ENCODE results near the gene ERAS.
"Not testable (repeated sequence)": the region's sequence is repeated elsewhere in the genome, so short reads cannot be mapped to it uniquely, and the experiment has no call there.

Gene ERAS

DNA sequence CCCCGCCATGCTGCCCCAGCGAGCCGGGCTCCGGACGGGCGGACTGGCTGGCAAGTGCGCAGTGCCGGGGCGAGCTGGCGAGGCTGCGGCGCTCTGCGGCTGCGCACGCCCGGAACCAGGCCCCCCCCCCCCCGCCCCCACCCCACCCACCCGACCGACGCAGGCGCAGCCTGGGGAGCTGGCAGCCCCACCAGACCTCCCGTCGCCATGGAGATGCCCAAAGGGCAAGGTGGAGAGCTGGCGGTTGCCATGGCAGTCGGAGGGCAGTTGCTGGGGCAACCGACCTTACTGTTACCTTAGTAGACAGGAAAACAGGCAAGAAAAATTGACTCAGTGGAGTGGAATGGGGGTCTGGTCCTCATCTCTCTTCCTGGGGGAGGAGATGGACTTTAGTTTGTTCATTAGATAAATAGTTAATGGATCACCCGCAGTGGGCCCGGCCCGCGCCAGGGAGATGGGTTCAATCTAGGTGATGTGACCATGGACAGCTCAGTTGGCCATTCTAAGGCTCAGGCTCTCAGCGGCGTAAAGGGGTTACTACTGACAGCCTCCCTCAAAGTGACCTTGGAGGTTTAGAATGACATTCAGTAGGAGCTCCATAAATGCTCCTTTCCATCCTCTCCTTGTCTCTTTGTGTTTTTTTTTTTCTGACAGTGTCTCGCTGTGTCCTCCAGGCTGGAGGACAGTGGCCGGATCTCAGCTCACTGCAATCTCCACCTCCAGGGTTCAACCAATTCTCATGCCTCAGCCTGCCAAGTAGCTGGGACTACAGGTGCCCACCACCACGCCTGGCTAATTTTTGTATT is 9.4 kb downstream of the ERAS start, which contains the start of gene PCSK1N:
Gene PCSK1N, minus strand, starts transcription at position 87 of the 806 bp plus-strand sequence. Its CDS starts 78 bp downstream, at position 9.
- DNase-seq (ENCODE audit: low read depth) = no peak
- Histone ChIP-seq H3K9me3 (ENCODE audit: control insufficient read depth, low read length) (no peaks in the 10 kb centered on the region), H3K27me3 (replicated peaks; ENCODE audit: control insufficient read depth, insufficient read depth, low read length) (peaks cover 37% of the 10 kb centered on the region), H3K36me3 (ENCODE audit: control insufficient read depth, insufficient read depth, low read length, severe bottlenecking) (no peaks in the 10 kb centered on the region), H3K4me3 (ENCODE audit: low read length) (no peak within 1 kb of the TSS), H3K4me1 (ENCODE audit: control insufficient read depth, insufficient read depth, low read length) (no peaks in the 10 kb centered on the region), H3K9ac (ENCODE audit: low read length) (no peak within 1 kb of the TSS)

DNA sequence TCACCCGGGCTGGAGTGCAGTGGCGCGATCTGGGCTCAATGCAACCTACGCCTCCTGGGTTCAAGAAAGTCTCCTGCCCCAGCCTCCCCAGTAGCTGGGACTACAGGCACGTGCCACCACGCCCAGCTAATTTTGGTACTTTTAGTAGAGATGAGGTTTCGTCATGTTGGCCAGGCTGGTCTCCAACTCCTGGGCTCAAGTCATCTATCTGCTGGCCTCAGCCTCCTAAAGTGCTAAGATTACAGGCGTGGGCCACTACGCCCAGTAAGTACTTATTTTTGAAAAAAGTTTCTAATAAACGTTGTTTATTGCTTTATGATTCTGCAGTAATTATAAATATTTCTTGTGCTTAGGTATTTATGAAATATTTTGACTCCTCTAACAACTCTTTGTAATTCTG is 13.4 kb downstream of the ERAS start:
- no peaks in the 10 kb centered on the region for H3K4me1 ChIP-seq (ENCODE audit: control insufficient read depth, insufficient read depth, low read length)
- no peak for DNase-seq (ENCODE audit: low read depth)
- no peak overlapping the region for H3K4me3 ChIP-seq (ENCODE audit: low read length)

DNA sequence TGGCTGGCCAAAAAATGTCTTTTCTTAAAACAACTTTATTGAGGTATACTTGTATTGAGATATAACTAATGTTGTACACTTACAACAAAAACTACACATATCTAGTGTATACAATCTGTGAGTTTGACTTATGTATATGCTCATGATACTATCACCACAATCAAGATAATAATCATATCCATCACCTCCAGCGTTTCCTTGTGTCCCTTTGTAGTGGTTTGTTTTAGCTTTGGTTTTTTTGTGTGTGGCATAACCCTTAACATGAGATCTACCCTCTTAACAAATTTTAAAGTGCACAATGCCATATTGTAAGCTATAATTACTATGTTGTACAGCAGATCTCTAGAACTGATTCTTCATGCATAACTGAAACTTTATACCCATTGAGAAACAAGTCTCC is 22.5 kb downstream of the ERAS start:
- peaks cover 17% of the 10 kb centered on the region for H3K27me3 ChIP-seq (replicated peaks; ENCODE audit: control insufficient read depth, insufficient read depth, low read length)
- no peaks in the 10 kb centered on the region for H3K4me1 ChIP-seq (ENCODE audit: control insufficient read depth, insufficient read depth, low read length)
- no peak overlapping the region for H3K4me3 ChIP-seq (ENCODE audit: low read length)
- H3K36me3 ChIP-seq (ENCODE audit: control insufficient read depth, insufficient read depth, low read length, severe bottlenecking) = no peaks in the 10 kb centered on the region
- DNase-seq (ENCODE audit: low read depth) = no peak
- peaks cover 5% of the 10 kb centered on the region for H3K9me3 ChIP-seq (ENCODE audit: control insufficient read depth, low read length)
- no peak overlapping the region for H3K9ac ChIP-seq (ENCODE audit: low read length)

More for the DNA sequence above, 13.4 kb downstream of the ERAS start:
- H3K36me3 ChIP-seq (ENCODE audit: control insufficient read depth, insufficient read depth, low read length, severe bottlenecking) = no peaks in the 10 kb centered on the region
- peaks cover 19% of the 10 kb centered on the region for H3K27me3 ChIP-seq (replicated peaks; ENCODE audit: control insufficient read depth, insufficient read depth, low read length)
- no peaks in the 10 kb centered on the region for H3K9me3 ChIP-seq (ENCODE audit: control insufficient read depth, low read length)
- H3K9ac ChIP-seq (ENCODE audit: low read length) = no peak overlapping the region

DNA sequence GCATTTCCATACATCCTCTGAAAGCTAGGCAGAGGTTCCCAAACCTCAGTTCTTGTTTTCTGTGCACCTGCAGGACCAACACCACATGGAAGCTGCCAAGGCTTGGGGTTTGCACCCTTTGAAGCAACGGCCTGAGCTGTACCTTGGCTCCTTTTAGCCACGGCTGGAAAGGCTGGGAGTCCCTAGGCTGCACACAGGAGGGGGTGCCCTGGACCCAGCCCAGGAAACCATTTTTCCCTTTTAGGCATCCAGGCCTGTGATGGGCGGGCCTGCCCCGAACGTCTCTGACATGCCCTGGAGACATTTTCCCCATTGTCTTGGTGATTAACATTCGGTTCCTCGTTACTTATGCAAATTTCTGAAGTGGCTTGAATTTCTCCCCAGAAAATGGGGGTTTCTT is 26.5 kb downstream of the ERAS start:
- Histone ChIP-seq H3K27me3 (replicated peaks; ENCODE audit: control insufficient read depth, insufficient read depth, low read length) (peaks cover 15% of the 10 kb centered on the region), H3K4me1 (ENCODE audit: control insufficient read depth, insufficient read depth, low read length) (no peaks in the 10 kb centered on the region), H3K9ac (ENCODE audit: low read length) (no peak overlapping the region), H3K4me3 (ENCODE audit: low read length) (no peak overlapping the region), H3K36me3 (ENCODE audit: control insufficient read depth, insufficient read depth, low read length, severe bottlenecking) (no peaks in the 10 kb centered on the region), H3K9me3 (ENCODE audit: control insufficient read depth, low read length) (peaks cover 5% of the 10 kb centered on the region)
- DNase-seq (ENCODE audit: low read depth) = no peak

DNA sequence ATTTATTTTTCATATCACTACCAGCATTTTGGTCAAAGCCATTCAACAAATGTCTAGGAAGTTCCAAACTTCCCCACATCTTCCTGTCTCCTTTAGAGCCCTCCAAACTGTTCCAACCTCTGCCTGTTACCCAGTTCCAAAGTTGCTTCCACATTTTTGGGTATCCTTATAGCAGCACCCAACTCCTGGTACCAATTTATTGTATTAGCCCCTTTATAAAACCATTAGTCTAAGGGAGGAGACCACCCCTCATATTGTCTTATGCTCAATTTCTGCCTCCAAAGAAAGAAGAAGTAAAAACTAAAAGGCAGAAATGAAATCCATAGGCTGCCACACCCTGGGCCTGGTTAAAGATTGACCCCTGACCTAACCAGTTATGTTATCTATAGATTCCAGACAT is 27.2 kb downstream of the ERAS start:
- not testable (repeated sequence) for H3K4me1 ChIP-seq (ENCODE audit: control insufficient read depth, insufficient read depth, low read length); H3K4me3 ChIP-seq (ENCODE audit: low read length); H3K9ac ChIP-seq (ENCODE audit: low read length); DNase-seq (ENCODE audit: low read depth); H3K36me3 ChIP-seq (ENCODE audit: control insufficient read depth, insufficient read depth, low read length, severe bottlenecking); H3K9me3 ChIP-seq (ENCODE audit: control insufficient read depth, low read length)
- peaks cover 13% of the 10 kb centered on the region for H3K27me3 ChIP-seq (replicated peaks; ENCODE audit: control insufficient read depth, insufficient read depth, low read length)

DNA sequence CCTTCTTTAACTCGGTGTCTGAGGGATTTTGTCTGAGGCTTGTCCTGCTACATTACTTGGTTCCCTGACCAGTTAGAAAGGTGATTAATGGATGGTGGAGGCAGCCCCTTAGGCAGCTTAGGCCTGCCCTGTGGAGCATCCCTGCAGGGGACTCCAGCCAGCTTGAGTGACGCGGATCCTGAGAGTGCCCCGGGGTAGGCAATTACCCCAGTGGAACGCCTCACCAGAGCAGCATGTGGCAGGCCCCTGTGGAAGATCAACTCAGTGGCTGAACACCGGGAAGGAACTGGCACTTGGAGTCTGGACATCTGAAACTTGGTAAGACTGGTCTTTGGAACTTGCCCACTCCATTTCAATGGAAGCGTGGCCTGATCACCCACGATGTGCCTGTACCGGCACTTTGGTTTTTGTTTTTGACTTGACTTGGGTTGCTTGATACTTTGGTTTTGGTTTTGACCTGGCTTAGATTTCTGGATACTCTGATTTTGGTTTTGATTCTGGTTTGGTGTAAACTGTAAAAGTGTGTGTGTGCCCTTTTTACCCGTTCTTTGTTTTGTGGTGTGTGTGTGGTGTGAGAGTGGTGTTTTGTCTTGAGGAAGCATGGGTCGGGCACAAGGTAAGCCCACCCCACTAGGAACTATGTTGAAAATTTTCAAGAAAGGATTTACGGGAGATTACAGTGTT is 27.9 kb downstream of the ERAS start:
- not testable (repeated sequence) for H3K9me3 ChIP-seq (ENCODE audit: control insufficient read depth, low read length); H3K4me1 ChIP-seq (ENCODE audit: control insufficient read depth, insufficient read depth, low read length); DNase-seq (ENCODE audit: low read depth); H3K9ac ChIP-seq (ENCODE audit: low read length); H3K36me3 ChIP-seq (ENCODE audit: control insufficient read depth, insufficient read depth, low read length, severe bottlenecking); H3K4me3 ChIP-seq (ENCODE audit: low read length); H3K27me3 ChIP-seq (replicated peaks; ENCODE audit: control insufficient read depth, insufficient read depth, low read length)

DNA sequence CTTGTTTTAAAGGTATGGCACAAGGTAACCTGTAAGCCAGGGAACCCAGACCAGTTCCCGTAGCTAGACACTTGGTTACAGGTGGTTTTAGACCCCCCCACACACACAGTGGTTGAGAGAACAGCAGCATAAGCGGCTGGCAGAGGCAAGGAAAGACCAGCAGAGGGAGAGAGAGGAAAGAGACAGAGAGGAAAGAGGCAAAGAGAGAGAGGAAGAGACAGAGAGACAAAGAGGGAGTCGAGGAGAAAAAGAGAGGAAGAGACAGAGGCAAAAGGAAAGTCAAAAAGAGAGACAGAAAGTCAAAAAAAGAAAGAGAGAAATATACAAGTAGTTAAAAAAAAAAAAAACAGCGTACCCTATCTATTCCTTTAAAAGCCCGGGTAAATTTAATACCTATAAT is 28.6 kb downstream of the ERAS start:
- H3K9ac ChIP-seq (ENCODE audit: low read length) = no peak overlapping the region
- H3K4me3 ChIP-seq (ENCODE audit: low read length) = no peak overlapping the region
- H3K27me3 ChIP-seq (replicated peaks; ENCODE audit: control insufficient read depth, insufficient read depth, low read length) = peaks cover 6% of the 10 kb centered on the region
- peak; percentile 4 for DNase-seq (ENCODE audit: low read depth)
- H3K9me3 ChIP-seq (ENCODE audit: control insufficient read depth, low read length) = peaks cover 5% of the 10 kb centered on the region
- H3K36me3 ChIP-seq (ENCODE audit: control insufficient read depth, insufficient read depth, low read length, severe bottlenecking) = no peaks in the 10 kb centered on the region
- no peaks in the 10 kb centered on the region for H3K4me1 ChIP-seq (ENCODE audit: control insufficient read depth, insufficient read depth, low read length)

DNA sequence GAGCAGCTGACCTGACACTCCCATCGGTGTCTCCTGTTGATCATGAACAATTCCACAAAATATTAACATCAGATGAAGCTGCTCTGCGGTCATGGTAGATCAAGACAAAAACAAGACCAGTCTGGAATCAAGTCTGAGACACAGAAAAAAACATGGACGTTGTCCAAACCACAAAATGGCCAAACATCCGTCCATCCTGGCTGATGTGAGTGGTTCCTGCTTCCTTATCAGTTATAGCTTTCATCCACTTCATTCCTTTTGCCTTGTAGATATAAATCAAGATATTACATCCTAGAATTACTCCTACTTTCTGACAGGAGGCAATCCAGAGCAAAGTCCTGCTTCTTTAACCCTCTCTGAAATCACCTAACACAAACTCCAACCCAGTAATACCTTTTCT is 37.9 kb downstream of the ERAS start:
- H3K4me1 ChIP-seq (ENCODE audit: control insufficient read depth, insufficient read depth, low read length) = no peaks in the 10 kb centered on the region
- no peak overlapping the region for H3K4me3 ChIP-seq (ENCODE audit: low read length)
- peaks cover 8% of the 10 kb centered on the region for H3K9me3 ChIP-seq (ENCODE audit: control insufficient read depth, low read length)
- H3K27me3 ChIP-seq (replicated peaks; ENCODE audit: control insufficient read depth, insufficient read depth, low read length) = peaks cover 9% of the 10 kb centered on the region
- H3K36me3 ChIP-seq (ENCODE audit: control insufficient read depth, insufficient read depth, low read length, severe bottlenecking) = no peaks in the 10 kb centered on the region
- no peak overlapping the region for H3K9ac ChIP-seq (ENCODE audit: low read length)
- DNase-seq (ENCODE audit: low read depth) = no peak

DNA sequence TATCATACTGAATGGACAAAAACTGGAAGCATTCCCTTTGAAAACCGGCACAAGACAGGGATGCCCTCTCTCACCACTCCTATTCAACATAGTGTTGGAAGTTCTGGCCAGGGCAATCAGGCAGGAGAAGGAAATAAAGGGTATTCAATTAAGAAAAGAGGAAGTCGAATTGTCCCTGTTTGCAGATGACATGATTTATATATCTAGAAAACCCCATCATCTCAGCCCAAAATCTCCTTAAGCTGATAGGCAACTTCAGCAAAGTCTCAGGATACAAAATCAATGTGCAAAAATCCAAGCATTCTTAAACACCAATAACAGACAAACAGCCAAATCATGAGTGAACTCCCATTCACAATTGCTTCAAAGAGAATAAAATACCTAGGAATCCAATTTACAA is 45.7 kb downstream of the ERAS start:
- H3K9me3 ChIP-seq (ENCODE audit: control insufficient read depth, low read length) = not testable (repeated sequence)

DNA sequence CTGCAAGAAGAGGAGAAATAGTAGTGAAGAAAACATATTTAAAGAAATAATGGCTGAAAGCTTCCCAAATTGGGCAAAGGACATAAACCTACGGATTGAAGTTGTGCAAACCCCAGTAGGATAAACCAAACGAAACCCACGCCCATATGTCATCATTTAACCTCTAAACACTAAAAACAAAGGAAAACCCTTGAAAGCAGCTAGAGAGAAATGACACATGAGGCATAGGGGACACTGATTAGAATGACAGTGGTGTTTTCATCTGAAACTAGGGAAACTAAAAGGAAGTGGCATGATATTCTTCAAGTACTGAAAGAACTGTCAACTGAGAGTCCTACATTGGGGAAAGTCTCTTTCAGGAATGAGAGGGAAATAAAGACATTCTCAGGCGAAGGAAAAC is 50.6 kb downstream of the ERAS start:
- H3K4me3 ChIP-seq (ENCODE audit: low read length); H3K36me3 ChIP-seq (ENCODE audit: control insufficient read depth, insufficient read depth, low read length, severe bottlenecking); DNase-seq (ENCODE audit: low read depth); H3K4me1 ChIP-seq (ENCODE audit: control insufficient read depth, insufficient read depth, low read length); H3K9ac ChIP-seq (ENCODE audit: low read length); H3K9me3 ChIP-seq (ENCODE audit: control insufficient read depth, low read length); H3K27me3 ChIP-seq (replicated peaks; ENCODE audit: control insufficient read depth, insufficient read depth, low read length): not testable (repeated sequence)

More for the DNA sequence above, 45.7 kb downstream of the ERAS start:
- not testable (repeated sequence) for H3K4me3 ChIP-seq (ENCODE audit: low read length); H3K27me3 ChIP-seq (replicated peaks; ENCODE audit: control insufficient read depth, insufficient read depth, low read length); H3K4me1 ChIP-seq (ENCODE audit: control insufficient read depth, insufficient read depth, low read length); H3K9ac ChIP-seq (ENCODE audit: low read length); DNase-seq (ENCODE audit: low read depth); H3K36me3 ChIP-seq (ENCODE audit: control insufficient read depth, insufficient read depth, low read length, severe bottlenecking)
